GM06990 (cell line): ENCODE data around the gene USF3.

Experiments
- DNase-seq: peaks from one replicate; pipeline ENCODE4 v3.0.0-alpha.2; 2011; ENCODE audit not compliant: insufficient read length; ENCODE audit errors: extremely low read depth
- H3K27me3 ChIP-seq: replicated peaks from 2 replicates; pipeline ENCODE4 v1.6.0; 2011; ENCODE audit warnings: low read length; ENCODE audit not compliant: control insufficient read depth, insufficient read depth
- H3K36me3 ChIP-seq: 2 replicates; pipeline ENCODE4 v1.5.1; 2011; ENCODE audit warnings: low read length; ENCODE audit not compliant: control insufficient read depth, insufficient read depth
- H3K4me3 ChIP-seq: replicated peaks from 2 replicates; pipeline ENCODE4 v1.5.1; 2011; ENCODE audit warnings: low read depth, mild to moderate bottlenecking, control low read depth, low read length
- TF ChIP-seq, protein P1 (sequence below): IDR thresholded peaks from 2 replicates; pipeline ENCODE4 v1.5.1; 2011; ENCODE audit warnings: low read length, control low read depth, mild to moderate bottlenecking, inconsistent platforms; ENCODE audit not compliant: insufficient read depth, poor library complexity, severe bottlenecking

USF3 gene

DNA sequence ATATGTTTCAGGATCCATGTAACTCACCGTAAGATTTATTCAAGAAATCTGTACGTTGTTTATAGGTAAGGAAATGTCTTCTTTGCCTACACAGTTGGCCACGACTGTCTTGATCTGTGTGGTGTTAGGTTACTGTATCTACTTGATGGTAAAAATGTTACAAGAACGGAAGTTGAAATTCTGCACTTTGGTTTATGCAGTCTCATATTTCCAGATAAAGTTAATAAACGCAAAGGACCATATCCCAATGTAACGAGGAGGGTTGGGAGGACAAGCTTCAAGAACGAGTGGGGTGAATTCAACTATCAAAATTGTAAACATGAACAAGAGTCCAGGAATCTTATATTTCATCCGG, 1.0 kb downstream of the USF3 start:
- H3K27me3 ChIP-seq, result no peaks in the 10 kb centered on the region
- peak overlapping the region; percentile 71 for H3K4me3 ChIP-seq
- DNase-seq, result no peak
- TF ChIP-seq, protein P1, sequence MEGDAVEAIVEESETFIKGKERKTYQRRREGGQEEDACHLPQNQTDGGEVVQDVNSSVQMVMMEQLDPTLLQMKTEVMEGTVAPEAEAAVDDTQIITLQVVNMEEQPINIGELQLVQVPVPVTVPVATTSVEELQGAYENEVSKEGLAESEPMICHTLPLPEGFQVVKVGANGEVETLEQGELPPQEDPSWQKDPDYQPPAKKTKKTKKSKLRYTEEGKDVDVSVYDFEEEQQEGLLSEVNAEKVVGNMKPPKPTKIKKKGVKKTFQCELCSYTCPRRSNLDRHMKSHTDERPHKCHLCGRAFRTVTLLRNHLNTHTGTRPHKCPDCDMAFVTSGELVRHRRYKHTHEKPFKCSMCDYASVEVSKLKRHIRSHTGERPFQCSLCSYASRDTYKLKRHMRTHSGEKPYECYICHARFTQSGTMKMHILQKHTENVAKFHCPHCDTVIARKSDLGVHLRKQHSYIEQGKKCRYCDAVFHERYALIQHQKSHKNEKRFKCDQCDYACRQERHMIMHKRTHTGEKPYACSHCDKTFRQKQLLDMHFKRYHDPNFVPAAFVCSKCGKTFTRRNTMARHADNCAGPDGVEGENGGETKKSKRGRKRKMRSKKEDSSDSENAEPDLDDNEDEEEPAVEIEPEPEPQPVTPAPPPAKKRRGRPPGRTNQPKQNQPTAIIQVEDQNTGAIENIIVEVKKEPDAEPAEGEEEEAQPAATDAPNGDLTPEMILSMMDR, result no peak
- H3K36me3 ChIP-seq, result no peaks in the 10 kb centered on the region

DNA sequence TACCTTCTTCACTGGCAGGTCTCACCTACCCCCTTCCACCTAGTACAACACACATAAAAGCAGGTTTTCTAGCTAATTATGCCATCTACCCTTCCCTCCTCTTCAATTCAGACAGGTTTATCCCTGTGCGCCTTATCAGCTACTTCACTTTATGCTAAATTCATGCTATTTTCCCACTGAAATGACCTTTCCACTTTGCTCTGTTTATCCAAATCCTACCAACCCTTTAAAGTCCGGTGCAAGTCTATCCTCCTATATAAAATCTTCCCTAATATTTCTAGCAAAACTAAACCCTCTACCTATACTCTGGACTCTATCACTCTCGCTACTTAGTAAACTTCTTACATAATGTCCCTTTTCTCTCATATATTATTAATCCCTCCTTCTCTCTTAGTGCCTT, 6.0 kb downstream of the USF3 start:
- no peak overlapping the region for H3K4me3 ChIP-seq
- H3K36me3 ChIP-seq, result no peaks in the 10 kb centered on the region; the same call in 1 of the 2 replicates
- H3K27me3 ChIP-seq, result no peaks in the 10 kb centered on the region
- no peak for DNase-seq
- TF ChIP-seq, protein P1, result no peak

DNA sequence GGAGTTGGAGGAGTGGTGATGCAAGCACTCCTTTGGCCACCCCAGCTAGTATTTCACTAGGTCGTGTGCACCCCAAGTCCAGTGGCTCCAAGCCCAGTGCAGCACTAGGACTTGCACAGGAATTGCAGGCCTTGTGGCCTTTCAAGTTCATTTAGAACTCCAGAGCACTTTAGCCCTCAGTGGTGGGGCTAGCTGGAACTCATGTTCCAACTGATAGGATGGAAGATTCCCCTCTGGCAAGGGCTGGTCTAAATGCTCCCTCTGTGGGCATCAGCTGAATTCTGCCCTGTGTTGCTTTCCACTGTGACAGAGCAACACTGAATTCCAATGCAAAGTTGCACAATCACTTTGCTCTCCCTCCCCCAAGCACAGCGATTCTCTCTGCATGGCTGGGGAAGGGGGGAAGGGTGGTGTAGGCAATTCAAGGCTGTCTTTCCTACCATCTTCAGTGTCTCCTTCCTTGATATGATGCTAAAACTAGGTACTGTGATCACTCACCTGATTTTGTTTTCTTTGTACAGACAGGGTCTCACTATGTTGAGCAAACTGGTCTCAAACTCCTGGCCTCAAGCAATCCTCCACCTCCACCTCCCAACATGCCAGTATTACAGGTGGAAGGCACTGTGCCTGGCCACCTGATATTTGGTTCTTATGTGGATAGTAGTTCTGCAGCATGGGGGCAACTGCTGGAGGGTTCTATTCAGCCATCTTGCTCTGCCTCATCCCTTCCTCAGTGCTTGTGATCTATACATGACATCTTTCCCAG, 10.3 kb downstream of the USF3 start:
- Histone ChIP-seq H3K27me3 (no peaks in the 10 kb centered on the region), H3K36me3 (no peaks in the 10 kb centered on the region; the same call in 1 of the 2 replicates), H3K4me3 (no peak overlapping the region)
- TF ChIP-seq, protein P1, result no peak
- DNase-seq, result no peak

DNA sequence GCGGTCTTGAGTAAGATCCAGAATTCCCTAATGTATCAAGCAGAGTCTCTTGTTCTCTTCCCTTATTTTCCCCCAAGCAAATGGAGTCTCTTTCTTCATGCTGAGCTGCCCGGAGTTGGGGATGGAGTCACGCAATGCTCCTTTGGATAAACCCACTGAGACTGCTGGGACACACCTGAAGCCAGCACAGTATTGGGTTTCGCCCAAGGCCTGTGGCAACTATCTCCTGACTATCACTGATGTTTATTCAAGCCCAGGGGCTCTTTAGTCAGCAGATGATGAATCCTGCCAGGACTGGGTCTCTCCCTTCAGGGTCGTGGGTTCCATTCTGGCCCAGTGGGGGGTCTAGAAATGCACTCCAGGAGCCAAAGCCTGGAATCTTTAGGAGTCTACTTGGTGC, 11.3 kb downstream of the USF3 start:
- TF ChIP-seq, protein P1, result no peak
- DNase-seq, result no peak

DNA sequence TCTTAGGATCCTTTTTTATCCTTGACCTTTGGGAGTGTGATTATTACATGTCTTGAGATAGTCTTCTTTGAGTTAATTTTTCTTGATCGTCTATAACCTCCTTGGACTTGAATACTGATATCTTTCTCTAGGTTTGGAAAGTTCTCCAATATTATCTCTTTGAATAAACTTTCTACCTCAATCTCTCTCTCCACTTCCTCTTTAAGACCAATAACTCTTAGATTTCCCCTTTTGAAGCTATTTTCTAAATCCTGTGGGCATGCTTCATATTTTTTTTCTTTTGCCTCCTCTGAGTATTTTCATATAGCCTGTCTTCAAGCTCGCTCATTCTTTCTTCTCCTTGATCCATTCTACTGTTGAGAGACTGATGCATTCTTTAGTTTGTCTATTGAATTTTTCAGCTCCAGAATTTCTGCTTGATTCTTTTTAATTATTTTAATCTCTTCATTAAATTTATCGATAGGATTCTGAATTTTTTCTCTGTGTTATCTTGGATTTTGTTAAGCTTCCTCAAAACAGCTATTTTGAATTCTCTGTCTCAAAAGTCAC, 12.1 kb downstream of the USF3 start:
- no peaks in the 10 kb centered on the region for H3K27me3 ChIP-seq
- no peak overlapping the region for H3K4me3 ChIP-seq
- TF ChIP-seq, protein P1, result no peak
- H3K36me3 ChIP-seq, result no peaks in the 10 kb centered on the region; the same call in 1 of the 2 replicates
- no peak for DNase-seq

More for the DNA sequence above, 11.3 kb downstream of the USF3 start:
- Histone ChIP-seq H3K4me3 (no peak overlapping the region), H3K27me3 (no peaks in the 10 kb centered on the region), H3K36me3 (no peaks in the 10 kb centered on the region; the same call in 1 of the 2 replicates)

DNA sequence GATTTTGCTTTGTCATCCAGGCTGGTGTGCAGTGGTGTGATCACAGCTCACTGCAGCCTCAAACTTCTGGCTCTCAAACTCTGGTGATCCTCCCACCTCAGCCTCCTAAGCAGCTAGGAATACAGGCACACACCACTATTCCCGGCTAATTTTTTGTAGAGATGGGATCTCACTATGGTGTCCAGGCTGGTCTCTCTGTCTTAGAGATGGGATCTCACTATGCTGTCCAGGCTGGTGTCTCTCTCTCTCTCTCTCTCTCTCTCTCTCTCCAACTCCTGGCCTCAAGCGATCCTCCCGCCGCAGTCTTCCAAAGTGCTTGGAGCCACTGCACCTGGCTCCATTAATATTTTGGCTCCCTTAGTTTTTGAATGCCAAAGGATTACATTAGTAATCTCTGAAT, 17.7 kb downstream of the USF3 start:
- Histone ChIP-seq H3K36me3 (0 out of 2 replicates have a peak, but pooled peaks cover 1% of the 10 kb centered on the region), H3K27me3 (no peaks in the 10 kb centered on the region), H3K4me3 (no peak overlapping the region)
- TF ChIP-seq, protein P1, result no peak
- no peak for DNase-seq
